GM19099 (cell line): Measurements from ENCODE around the gene ORMDL2.

ENCODE experiments used
- POLR2A ChIP-seq: IDR thresholded peaks from 3 replicates; pipeline ENCODE4 v1.6.1; 2011; ENCODE audit warnings: low read depth; ENCODE audit not compliant: insufficient read length; ENCODE audit errors: extremely low read depth

Gene ORMDL2, protein sequence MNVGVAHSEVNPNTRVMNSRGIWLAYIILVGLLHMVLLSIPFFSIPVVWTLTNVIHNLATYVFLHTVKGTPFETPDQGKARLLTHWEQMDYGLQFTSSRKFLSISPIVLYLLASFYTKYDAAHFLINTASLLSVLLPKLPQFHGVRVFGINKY

DNA sequence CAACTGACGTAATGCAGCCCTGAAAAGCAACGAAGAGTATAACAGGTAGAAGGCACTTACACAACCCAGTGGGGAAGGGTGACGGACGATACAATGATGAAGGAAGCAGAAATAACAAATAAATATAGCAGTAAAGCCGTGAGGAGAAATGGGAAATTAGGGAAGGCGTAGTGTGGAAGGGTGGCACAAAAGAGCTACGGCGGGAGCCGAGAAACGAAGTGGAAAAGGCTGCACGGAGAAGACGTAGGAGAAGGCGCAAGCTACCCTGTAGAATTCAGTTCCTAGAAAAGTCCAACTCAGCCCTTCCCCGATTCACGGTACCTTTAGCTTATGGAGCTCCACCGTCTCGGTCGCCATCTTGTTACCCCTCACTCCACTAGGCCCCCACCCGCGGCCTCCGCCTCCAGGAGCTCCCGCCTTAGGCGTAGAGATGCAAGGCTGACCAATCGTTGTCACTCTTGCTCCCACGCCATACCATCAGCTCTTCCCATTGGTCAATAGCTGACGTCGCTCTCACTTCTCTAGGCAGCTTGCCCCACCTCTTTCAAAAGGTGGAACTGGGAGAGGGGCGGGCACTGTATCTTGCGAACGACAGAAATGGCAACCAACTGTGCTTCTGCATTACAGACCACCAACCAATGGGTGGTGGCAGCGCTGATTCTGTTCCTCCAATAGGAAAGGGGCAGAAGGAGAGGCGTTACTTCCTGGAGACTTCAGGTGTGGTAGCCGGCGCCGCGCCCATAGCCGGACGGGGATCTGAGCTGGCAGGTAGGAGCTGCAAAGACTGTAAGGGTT lies at the start of gene ORMDL2, which contains the start of gene SARNP:
TSS of gene ORMDL2 (plus strand) at position 697 of the 795 bp plus-strand sequence. CDS start 959 bp downstream, outside the sequence.
TSS of gene SARNP (minus strand) at position 380 of the 795 bp plus-strand sequence. CDS start at position 357, 23 bp downstream.
- peak; percentile 72 for TF ChIP-seq POLR2A

DNA sequence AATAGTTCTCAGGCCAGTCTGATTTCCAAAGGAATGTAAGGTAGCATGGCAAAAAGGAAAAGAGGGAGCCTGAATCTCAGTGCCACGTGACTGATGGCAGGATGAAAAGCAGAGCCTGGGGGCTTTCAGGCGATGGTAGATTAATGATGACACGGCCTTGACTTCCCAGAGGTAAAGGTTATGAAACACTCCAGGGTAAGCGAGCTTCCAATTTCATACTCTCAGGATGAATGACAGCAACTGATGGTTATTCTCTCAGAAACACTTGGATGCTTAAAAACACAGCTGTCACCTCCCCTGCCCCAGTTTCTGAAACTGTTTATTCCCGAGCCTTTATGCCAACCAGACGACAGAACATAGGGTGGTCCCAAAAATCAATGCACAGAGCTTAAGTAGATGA lies 46.1 kb upstream of the ORMDL2 start:
- TF ChIP-seq POLR2A, result no peak

DNA sequence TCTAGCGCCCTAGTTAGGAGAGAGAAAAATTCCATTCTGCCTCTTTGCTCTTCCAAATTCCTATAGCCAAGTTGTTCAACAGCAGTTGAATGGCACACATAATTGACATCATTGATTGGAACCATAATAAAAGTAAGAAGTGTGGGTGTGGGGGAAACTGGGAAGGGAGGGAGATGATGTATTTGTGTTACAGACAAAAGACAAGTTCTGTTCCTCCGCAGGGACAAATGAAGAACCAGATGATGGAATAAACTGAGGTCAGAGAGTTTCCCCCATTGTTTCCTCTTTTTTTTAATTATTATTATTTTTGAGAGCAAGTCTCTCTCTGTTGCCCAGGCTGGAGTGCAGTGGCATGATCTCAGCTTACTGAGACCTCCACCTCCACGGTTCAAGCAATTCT lies 40.0 kb upstream of the ORMDL2 start:
- no peak for TF ChIP-seq POLR2A

DNA sequence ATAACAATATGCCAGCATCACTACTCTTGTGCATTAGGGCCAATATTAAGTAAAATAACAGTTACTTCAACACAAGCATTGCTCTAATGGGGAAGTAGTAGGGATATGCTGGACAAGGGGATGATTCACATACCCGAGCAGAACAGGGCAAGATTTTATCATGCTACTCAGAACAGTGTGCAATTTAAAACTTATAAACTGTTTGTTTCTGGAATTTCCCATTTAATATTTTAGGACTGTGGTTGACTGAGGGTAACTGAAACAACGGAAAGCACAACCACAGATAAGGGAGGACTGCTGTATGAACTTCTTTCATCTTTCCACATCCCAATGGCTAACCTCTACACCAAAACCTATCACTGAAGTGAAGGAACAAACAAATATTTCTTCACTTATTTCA lies 37.2 kb upstream of the ORMDL2 start:
- no peak for TF ChIP-seq POLR2A

DNA sequence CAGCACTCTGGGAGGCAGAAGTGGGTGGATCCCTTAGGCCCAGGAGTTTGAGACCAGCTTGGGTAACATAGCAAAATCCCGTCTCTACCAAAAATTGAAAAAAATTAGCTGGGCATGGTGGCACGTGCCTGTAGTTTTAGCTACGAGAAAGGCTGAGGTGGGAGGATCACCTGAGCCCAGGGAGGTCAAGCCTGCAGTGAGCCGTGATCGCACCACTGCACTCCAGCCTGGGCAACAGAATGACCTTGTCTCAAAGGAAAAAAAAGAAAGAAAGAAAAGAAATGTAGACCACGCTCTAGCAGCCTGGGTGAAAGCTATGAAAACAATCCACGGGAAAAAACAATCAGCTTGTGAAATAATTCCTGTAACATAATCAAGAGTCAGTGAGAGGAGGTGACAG lies 29.3 kb upstream of the ORMDL2 start:
- no peak for TF ChIP-seq POLR2A

DNA sequence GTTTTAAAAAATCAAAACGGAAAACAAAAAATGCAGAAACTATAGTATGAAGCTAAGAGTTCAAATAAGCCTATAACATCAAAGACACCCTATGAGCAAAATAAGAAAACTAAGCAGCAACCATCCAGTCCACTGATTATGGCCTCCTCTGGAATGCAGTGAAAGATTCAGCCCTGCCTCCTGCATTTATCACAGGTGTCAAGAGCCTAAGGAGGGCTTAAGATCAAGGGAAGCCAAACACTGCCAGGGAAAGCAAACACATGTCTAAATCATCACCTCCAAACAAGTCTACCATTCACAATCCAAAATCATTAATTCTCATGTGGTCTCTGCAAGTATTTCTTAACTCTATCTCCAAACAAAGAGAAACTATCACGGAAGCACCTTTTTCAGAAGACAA lies 28.7 kb upstream of the ORMDL2 start:
- TF ChIP-seq POLR2A, result no peak

DNA sequence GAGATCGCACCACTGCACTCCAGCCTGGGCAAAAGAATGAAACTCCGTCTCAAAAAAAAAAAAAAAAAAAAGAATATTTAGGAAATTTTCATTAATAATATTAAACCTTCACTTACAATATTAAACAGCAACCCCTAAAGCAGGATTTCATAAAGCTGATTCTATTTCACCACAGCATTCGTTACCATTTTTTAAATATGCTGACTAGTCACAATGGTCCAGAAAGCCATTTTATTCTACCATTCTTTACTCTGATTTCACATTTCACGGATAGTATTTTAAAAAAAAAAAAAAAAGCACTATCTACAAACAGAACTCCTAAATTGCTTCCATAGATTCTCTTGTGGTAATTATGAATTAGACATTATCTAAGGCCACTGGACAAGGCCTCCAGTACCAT lies 27.9 kb upstream of the ORMDL2 start:
- no peak for TF ChIP-seq POLR2A

DNA sequence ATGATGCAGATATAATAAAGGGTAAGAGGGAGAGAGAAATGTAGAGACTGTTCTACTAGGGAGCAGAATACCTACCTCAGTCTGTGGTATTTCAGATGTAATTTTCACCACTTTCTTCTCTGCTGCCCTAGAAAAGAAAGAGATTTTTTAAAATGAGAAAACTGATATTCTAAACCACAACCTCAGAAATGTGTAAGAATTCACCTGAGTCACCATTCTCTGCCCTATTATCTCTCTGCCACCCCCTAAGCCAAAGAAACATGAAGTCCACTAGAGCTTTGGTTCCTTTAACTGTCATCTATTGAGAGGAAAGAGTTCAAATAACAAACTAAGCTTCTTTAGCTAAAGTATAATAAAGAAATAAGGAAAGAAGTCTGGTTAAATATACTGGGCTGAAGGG lies 21.9 kb upstream of the ORMDL2 start:
- TF ChIP-seq POLR2A, result no peak

DNA sequence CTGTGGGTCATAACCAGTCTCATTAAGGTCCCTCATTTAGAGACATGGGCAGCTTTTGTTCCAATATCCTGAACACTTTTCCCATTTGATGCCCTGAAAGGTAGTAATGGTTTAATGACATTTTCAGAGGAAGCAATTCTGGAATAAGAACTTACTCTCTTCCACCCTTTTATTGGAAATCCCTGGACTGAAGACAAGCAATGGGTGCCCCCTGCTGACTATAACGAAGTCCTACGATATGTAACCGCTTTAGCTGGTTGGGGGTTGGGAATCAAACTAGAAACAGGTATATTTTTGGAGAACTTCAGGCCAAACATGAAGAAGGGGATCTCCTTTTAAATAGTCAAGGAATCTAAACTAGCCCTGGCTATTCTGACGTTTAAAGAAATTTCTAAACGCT lies 20.8 kb upstream of the ORMDL2 start:
- no peak for TF ChIP-seq POLR2A

DNA sequence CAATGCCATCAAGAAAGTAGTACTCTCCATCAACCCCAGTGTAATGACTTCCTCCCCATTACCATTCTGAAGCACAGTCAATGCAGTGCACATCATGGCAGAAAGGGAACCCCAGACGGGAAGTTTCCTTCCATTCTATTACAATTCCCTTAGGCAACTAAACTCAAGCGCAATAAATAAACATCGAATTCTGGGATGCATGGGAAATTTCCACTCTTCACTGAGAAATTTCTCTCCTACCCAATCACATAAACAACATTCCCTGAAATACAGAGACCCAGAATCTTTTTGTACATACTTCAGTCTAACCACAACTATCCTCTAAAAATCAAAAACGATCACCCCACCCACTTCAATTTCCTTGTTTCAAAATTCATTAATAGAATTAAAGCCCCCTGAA lies 20.3 kb upstream of the ORMDL2 start:
- TF ChIP-seq POLR2A, result no peak

DNA sequence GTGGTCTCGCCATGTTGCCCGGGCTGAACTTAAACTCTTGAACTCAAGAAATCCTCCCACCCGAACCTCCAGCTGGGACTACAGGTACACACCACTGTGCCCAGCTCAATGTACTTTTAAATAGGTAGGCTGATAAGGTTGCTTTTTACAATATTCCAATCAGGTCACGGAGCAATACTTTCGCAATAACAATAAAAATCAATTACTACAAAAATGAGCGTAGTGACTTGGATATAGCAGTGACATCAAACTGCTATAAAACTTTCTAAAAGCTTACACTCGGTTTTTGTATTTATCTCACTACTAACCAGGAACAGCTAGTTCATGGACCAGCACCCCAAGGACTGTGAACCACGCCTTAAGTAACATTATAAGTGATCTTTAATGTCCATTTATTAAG lies 10.9 kb upstream of the ORMDL2 start:
- TF ChIP-seq POLR2A, result no peak

DNA sequence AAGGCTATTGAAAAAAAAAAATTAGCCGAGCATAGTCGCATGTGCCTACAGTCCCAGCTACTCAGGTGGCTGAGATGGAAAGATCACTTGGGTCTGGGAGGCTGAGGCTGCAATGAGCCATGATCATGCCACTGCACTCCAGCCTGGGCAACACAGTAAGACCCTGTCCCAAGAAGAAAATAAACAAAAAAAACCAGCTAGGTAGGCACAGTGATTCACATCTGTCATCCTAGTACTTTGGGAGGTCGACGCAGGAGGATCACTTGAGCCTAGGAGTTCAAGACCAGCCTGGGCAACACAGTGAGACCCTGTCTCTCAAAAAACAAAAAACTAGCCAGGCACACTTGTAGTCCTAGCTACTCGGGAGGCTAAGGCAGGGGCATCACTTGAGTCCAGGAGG lies 8.6 kb upstream of the ORMDL2 start:
- TF ChIP-seq POLR2A, result no peak

DNA sequence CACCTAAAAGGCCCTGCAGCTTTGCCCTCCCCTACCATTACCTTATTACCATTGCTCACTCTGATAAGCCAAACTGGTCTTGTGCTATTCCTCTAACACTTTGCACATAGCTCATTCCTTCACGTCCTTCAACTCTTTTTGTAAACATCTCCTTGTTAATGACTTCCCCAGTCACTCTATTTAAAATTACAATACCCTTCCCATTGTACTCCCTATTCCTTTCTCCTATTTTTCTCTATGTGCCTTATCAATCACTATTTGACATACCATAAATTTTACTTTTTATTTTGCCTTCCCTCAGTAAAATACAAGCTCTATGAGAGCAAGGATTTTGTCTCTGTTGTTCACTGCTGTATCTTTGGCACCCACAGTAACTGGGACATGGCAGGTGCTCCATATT lies 5.8 kb upstream of the ORMDL2 start:
- TF ChIP-seq POLR2A, result no peak

DNA sequence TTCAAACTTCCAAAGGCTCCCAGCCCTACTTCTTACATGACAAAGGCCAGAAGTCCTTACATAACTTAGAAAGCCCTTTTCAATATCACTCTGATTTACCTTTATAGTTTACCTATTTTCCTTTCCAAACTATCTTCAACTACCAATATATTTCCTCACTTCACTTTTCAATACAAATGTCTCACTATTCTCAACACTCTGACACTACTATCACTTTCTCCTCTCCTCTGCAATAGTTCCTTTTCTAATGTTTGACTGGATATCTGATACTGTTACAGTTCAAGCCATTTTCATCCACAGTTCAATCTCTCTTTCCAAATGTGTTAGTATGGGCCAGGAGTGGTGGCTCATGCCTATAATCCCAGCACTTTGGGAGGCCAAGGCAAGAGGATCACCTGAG lies 3.6 kb upstream of the ORMDL2 start:
- no peak for TF ChIP-seq POLR2A

DNA sequence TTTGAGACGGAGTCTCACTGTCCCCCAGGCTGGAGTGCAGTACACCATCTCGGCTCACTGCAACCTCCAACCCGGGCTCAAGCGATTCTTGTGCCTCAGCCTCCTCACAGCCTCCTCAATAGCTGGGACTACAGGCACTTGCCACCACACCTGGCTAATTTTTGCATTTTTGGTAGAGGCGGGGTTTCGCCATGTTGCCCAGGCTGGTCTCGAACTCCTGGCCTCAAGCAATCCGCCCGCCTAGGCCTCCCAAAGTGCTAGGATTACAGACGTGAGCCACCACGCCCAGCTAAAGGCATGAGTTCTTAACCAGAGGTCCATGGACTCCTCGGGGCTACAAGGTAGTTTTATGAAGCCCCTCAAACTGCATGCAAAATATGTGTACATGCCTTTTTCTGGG lies 2.4 kb upstream of the ORMDL2 start:
- no peak for TF ChIP-seq POLR2A

DNA sequence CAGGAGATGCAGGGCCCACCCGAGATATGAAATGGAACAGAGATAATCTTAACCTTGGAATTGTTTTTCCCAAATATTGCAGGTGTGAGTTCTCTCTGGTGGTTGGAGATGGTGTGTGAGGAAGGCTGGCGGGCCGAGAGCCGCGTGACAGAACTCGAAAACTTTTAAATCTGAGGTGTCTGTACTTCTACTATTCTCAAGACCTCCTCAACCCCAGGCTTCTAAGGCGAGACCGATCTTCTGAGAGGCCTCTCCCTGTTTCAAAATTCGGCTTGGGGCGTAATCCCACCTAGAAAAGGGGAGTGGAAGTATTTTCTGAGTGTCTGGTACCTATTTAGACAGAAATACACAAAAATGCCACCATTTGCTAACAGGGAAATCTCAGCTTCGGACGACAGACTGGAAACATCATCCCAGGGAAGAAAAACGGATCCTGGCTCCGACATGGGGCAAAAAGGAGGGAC lies 928 bp upstream of the ORMDL2 start:
- no peak for TF ChIP-seq POLR2A
